HepG2 (cell line): ENCODE data around the gene ZC3H12A. TPM values are rescaled to one million over a fixed set of nuclear protein-coding genes. Genes with fewer than 3 reads are reported as not detected.

Experiments
- AKNA ChIP-seq: sonication (generic); formaldehyde crosslinking; IDR thresholded peaks from 2 replicates; pipeline ENCODE4 v1.4.0; 2020; ENCODE audit warnings: missing genetic modification reagents, borderline replicate concordance
- JUND ChIP-seq: sonication (generic); formaldehyde crosslinking; IDR thresholded peaks from 2 replicates; pipeline ENCODE4 v1.8.0; 2022; ENCODE audit warnings: mild to moderate bottlenecking, missing genetic modification reagents
- KDM5A ChIP-seq: fragments of 200-600 bp; sonication (generic); IDR thresholded peaks from 2 replicates; pipeline ENCODE4 v1.7.0; 2018; ENCODE audit warnings: antibody characterized with exemption, mild to moderate bottlenecking, low read length, borderline replicate concordance
- KLF9 ChIP-seq: IDR thresholded peaks from 2 replicates; pipeline ENCODE4 v1.6.1; 2016; ENCODE audit warnings: low read depth
- PATZ1 ChIP-seq: sonication (generic); formaldehyde crosslinking; IDR thresholded peaks from 2 replicates; pipeline ENCODE4 v1.4.0; 2020; ENCODE audit warnings: missing genetic modification reagents
- RARA ChIP-seq: IDR thresholded peaks from 2 replicates; pipeline ENCODE4 v1.6.1; 2016; ENCODE audit warnings: missing genetic modification reagents, missing compliant biosample characterization
- TAF1 ChIP-seq: sonication (generic); formaldehyde crosslinking; IDR thresholded peaks from 2 replicates; pipeline ENCODE4 v1.4.0; 2020; ENCODE audit warnings: missing genetic modification reagents
- ZBTB25 ChIP-seq: IDR thresholded peaks from 2 replicates; pipeline ENCODE4 v1.6.1; 2018; ENCODE audit warnings: missing genetic modification reagents
- ZNF101 ChIP-seq: sonication (generic); formaldehyde crosslinking; IDR thresholded peaks from 2 replicates; pipeline ENCODE4 v1.4.0; 2020; ENCODE audit warnings: mild to moderate bottlenecking, low read depth, missing genetic modification reagents, borderline replicate concordance
- ZNF703 ChIP-seq: sonication (generic); formaldehyde crosslinking; IDR thresholded peaks from 2 replicates; pipeline ENCODE4 v1.5.1; 2020; ENCODE audit warnings: missing genetic modification reagents, mild to moderate bottlenecking, moderate library complexity, borderline replicate concordance
- polyA plus RNA-seq, 8 experiments: library from polyadenylated mRNA; depleted of rRNA in 3 of 8; stranded (reverse) in 7 of 8; unstranded in 1 of 8; fragments of >200 nt; fragmentation: Illumina TruSeq in 4 of 8; extraction: Trizol in 4 of 8; gene quantifications; 2 replicates each; pipeline versions ENCODE4 v1.2.1 to v1.2.3, GENCODE V29; 2011 to 2016; ENCODE audit warnings: low read depth in 4 of 8, missing spikeins in 1 of 8, mixed read lengths in 1 of 8; ENCODE audit not compliant: insufficient read depth in 1 of 8
- total RNA-seq, 5 experiments: library from RNA; depleted of rRNA; stranded (reverse); fragments of >200 nt; fragmentation: Illumina TruSeq; extraction: Trizol; gene quantifications; 2 replicates each; pipeline ENCODE4 v1.2.3, GENCODE V29; 2016; ENCODE audit warnings: low read depth in 1 of 5

Gene ZC3H12A
- total and polyA plus RNA-seq, 2 of the 13 experiments (the other 11 are each of a cell fraction or from before 2014, with no cell fraction given), result 6.8 to 13.3 TPM

DNA sequence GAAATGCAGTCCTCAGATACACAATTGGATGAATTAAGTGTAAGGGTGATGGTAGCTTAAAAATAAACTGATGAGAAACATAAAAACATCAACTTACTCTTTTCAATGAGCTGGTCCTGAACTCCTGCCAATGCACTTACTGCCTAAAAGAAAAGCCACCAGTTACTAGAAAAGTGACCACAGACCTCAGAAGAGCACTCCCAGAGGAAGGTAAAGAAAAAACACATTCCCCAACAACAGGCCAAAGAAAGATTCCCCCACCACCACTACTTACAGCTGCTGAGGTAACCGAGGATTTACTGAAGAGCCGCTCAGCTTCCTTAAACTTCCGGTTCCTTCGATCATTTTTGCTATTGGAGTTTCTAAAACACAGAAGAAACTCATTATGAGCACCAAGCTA lies 34.8 kb downstream of the ZC3H12A start (continued):
- TF ChIP-seq AKNA (CRISPR knock-in tag) (no peak), JUND (CRISPR knock-in tag) (no peak), KDM5A (no peak), TAF1 (CRISPR knock-in tag) (no peak), ZNF703 (CRISPR knock-in tag) (no peak), RARA (CRISPR knock-in tag) (no peak), ZBTB25 (CRISPR knock-in tag) (no peak), PATZ1 (no peak), ZNF101 (CRISPR knock-in tag) (no peak), KLF9 (no peak)
